Right renal cortex interstitium (tissue), 3 donors: ENCODE data around the gene MAGEH1. TPM values are rescaled to one million over a fixed set of nuclear protein-coding genes. Genes with fewer than 3 reads are reported as not detected.
"Not testable (repeated sequence)": the region's sequence is repeated elsewhere in the genome, so short reads cannot be mapped to it uniquely, and the experiment has no call there.

Source experiments
- DNase-seq, 3 donors: peaks; one replicate each; pipeline ENCODE4 v3.0.0-alpha.2; 2013; ENCODE audit warnings: low read depth in 3 of 3, low spot score in 2 of 3
- polyA plus RNA-seq, 3 donors: library from polyadenylated mRNA; unstranded; fragments of 120-200 nt; gene quantifications; one replicate each; pipeline ENCODE4 v1.2.1, GENCODE V29; 2013; ENCODE audit not compliant: insufficient read length in 3 of 3

Gene MAGEH1, protein sequence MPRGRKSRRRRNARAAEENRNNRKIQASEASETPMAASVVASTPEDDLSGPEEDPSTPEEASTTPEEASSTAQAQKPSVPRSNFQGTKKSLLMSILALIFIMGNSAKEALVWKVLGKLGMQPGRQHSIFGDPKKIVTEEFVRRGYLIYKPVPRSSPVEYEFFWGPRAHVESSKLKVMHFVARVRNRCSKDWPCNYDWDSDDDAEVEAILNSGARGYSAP
- 10 to 100 TPM; 69.3 to 75.1 (median 72.2) TPM for polyA plus RNA-seq

DNA sequence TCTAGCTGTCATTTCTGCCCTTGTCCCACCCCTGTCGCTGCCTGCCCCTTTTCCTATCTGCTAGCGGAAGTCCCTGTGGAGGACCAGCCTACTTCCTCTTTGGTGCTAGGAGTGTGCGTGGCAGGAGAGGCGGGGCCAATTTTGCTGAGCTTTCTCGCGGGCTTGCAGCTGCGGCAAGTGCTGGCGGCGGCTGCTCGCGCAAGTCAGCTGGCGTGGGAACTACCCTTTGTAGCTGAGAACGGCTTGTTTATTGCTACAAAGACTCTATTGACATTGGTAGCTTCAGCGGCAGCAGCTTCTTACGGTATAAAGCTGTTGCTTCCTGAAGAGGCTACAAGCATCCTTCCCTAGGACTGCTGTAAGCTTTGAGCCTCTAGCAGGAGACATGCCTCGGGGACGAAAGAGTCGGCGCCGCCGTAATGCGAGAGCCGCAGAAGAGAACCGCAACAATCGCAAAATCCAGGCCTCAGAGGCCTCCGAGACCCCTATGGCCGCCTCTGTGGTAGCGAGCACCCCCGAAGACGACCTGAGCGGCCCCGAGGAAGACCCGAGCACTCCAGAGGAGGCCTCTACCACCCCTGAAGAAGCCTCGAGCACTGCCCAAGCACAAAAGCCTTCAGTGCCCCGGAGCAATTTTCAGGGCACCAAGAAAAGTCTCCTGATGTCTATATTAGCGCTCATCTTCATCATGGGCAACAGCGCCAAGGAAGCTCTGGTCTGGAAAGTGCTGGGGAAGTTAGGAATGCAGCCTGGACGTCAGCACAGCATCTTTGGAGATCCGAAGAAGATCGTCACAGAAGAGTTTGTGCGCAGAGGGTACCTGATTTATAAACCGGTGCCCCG lies at the start of gene MAGEH1:
Gene MAGEH1 (plus strand): TSS at position 138 of the 843 bp plus-strand sequence. CDS start 248 bp downstream, at position 386.
- DNase-seq = peak; percentile 53 to 64 (median 61)

- not testable (repeated sequence) for DNase-seq
Measured at GRCh38 chrX:55427079-55427478, 24.8 kb upstream of the MAGEH1 start.

- not testable (repeated sequence) for DNase-seq
Measured at GRCh38 chrX:55443468-55443867, 8.5 kb upstream of the MAGEH1 start.

DNA sequence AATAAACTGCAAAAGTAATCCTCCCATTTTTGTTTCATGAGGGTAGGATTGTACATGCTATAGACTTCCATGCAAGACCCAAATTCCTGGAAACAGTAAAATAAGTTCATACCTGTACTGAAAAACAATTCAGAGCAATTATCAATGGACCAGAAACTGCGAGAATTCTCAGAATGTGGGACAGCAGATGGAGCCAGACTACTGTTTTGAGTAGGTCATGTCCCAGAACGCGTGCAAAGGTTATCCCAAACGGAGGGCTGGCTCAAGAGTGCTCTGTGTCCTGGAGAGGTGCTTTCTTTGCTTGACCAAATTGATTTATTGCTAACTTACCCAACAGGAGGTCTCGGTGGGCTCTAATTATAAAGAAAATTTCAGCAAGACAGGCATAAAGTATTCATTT lies 1.7 kb upstream of the MAGEH1 start:
- no peak for DNase-seq

GRCh38 chrX:55451141-55451540 lies 786 bp upstream of the MAGEH1 start:
- DNase-seq = no peak

GRCh38 chrX:55451626-55451989 lies 319 bp upstream of the MAGEH1 start:
- no peak for DNase-seq

GRCh38 chrX:55452833-55453124 lies 852 bp downstream of the MAGEH1 start:
- DNase-seq = no peak

GRCh38 chrX:55455708-55456107 lies 3.8 kb downstream of the MAGEH1 start:
- DNase-seq = not testable (repeated sequence)

DNA sequence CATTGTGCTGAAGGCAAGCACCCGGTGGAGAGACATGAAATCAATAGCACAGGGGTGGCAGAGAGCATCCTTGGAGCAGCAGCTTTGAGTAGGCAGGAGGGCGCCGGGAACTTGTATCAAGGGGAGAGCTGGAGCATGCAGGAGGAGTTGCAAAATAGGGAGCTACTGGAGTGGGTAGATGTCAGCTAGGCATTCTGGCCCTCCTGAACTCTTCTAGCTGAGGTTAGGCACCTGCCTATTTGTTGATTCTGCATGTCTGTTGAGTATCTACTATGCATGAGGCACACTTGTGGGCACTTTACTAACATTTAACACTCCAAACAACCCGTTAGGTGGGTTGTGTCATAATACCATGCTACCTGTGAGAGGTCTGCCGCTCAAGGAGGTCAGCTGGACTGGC lies 7.5 kb downstream of the MAGEH1 start:
- not testable (repeated sequence) for DNase-seq

- DNase-seq = not testable (repeated sequence)
Measured at GRCh38 chrX:55459926-55460325, 8.0 kb downstream of the MAGEH1 start.

DNA sequence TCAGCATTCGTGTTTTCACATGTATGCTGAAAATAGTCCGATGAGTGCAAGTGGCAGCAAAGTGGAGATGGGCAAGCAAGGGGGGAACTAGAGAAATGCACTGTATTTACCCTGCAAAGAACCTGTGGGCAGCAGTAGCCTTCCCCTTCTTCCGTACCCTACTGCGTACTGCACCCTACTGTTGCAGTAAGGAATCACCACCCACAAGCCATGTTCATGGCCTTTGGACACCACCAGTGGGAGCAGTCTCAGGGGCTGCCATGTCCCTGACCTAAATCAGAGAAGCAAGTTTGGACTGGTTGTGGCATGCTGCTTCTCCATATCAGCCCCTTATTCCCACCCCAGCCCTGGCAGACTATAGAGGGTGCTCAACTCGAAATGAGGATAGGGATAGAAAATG lies 12.1 kb downstream of the MAGEH1 start:
- not testable (repeated sequence) for DNase-seq

- not testable (repeated sequence) for DNase-seq
Measured at GRCh38 chrX:55465108-55465507, 13.2 kb downstream of the MAGEH1 start.

DNA sequence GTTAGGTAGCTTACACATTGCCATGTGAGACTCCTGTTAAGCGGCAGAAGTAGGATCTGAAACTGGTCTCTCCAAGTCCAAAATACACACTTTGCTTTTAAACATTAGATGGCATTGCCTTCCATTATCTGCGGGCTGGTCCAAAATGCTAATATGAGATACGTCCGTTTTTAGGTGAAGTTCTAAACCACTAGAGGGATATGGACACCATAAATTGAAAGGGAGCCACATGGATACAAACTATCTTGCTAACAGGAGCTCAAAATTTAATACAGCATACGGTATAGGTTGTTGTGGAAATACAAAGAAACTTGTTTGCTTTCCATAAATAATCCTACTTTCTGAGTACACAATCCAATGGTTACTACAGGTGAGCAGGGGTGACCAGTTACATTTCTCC lies 13.9 kb downstream of the MAGEH1 start:
- not testable (repeated sequence) for DNase-seq

GRCh38 chrX:55479956-55480355 lies 28.0 kb downstream of the MAGEH1 start:
- DNase-seq = not testable (repeated sequence)

GRCh38 chrX:55480390-55481062 lies 28.6 kb downstream of the MAGEH1 start:
- DNase-seq = no peak

- DNase-seq = no peak
Measured at GRCh38 chrX:55484948-55485347, 33.0 kb downstream of the MAGEH1 start.

GRCh38 chrX:55486736-55487135 lies 34.8 kb downstream of the MAGEH1 start:
- no peak for DNase-seq

DNA sequence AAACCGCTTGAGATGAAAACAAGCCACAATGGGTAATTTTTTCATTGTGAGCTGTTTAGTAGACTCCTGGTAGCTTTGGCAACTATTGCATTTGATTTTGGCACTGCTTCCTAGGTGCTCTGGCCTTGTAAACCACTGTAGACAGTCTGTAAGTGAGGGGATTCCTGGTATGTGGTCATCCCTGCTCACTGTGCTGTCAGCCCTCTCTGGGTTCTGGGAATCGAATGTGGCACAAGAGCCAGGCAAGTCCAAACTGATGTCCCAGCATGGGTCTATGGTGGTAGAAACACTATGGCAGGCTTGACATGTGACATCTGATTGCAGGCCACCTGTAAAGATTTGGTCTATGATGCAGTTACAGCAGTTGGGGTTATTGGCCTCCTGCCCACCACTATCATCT lies 35.2 kb downstream of the MAGEH1 start:
- DNase-seq = no peak

- peak in 1 of 3 donors; percentile 3 for DNase-seq
Measured at GRCh38 chrX:55488006-55488592, 36.2 kb downstream of the MAGEH1 start.

- DNase-seq = peak in 2 of 3 donors; percentile 50 to 63
Measured at GRCh38 chrX:55488593-55489313, 36.8 kb downstream of the MAGEH1 start.
